GM18511 (cell line): ENCODE data around the gene SLC25A13.

Experiments used
- ATAC-seq: cut with Tn5 transposase; IDR thresholded peaks from one replicate; pipeline ENCODE4 v1.9.1; 2021; ENCODE audit warnings: mild to moderate bottlenecking, moderate library complexity; ENCODE audit not compliant: unreplicated experiment

SLC25A13 gene

GRCh38 chr7:96104984-96105383 lies 216.9 kb downstream of the SLC25A13 start:
- ATAC-seq = no peak

GRCh38 chr7:96102096-96102811 lies 219.6 kb downstream of the SLC25A13 start:
- ATAC-seq = no peak

GRCh38 chr7:96100737-96101136 lies 221.2 kb downstream of the SLC25A13 start:
- ATAC-seq = no peak

- no peak for ATAC-seq
Observed at GRCh38 chr7:96097835-96098234, 224.1 kb downstream of the SLC25A13 start.

GRCh38 chr7:96093435-96093834 lies 228.5 kb downstream of the SLC25A13 start:
- no peak for ATAC-seq

GRCh38 chr7:96090756-96091155 lies 231.1 kb downstream of the SLC25A13 start:
- no peak for ATAC-seq

GRCh38 chr7:96089511-96089910 lies 232.4 kb downstream of the SLC25A13 start:
- no peak for ATAC-seq

GRCh38 chr7:96088579-96088978 lies 233.3 kb downstream of the SLC25A13 start:
- no peak for ATAC-seq

GRCh38 chr7:96085953-96086352 lies 235.9 kb downstream of the SLC25A13 start:
- no peak for ATAC-seq

- ATAC-seq = no peak
Observed at GRCh38 chr7:96084881-96085553, 236.9 kb downstream of the SLC25A13 start.

- ATAC-seq = no peak
Observed at GRCh38 chr7:96080027-96080426, 241.9 kb downstream of the SLC25A13 start.

GRCh38 chr7:96076350-96076707 lies 245.6 kb downstream of the SLC25A13 start:
- no peak for ATAC-seq

- ATAC-seq = peak; percentile 92
Observed at GRCh38 chr7:96075510-96076349, 246.2 kb downstream of the SLC25A13 start.

GRCh38 chr7:96074871-96075270 lies 247.0 kb downstream of the SLC25A13 start:
- ATAC-seq = no peak
